GM18951 (cell line): ENCODE measurements around the gene LBR.

Source experiments
- POLR2A ChIP-seq: IDR thresholded peaks from 4 replicates; pipeline ENCODE4 v1.6.1; 2011; ENCODE audit warnings: mild to moderate bottlenecking; ENCODE audit not compliant: insufficient read length, insufficient read depth; ENCODE audit errors: extremely low read depth
- in situ Hi-C: fragments of 300-500 bp; cut with MboI; formaldehyde crosslinking; loops from one replicate; pipeline ENCODE4 v1.12.0; 2022; ENCODE audit warnings: low sequenced_read_pairs, mixed read lengths, inconsistent platforms; ENCODE audit not compliant: unreplicated experiment

LBR gene

DNA sequence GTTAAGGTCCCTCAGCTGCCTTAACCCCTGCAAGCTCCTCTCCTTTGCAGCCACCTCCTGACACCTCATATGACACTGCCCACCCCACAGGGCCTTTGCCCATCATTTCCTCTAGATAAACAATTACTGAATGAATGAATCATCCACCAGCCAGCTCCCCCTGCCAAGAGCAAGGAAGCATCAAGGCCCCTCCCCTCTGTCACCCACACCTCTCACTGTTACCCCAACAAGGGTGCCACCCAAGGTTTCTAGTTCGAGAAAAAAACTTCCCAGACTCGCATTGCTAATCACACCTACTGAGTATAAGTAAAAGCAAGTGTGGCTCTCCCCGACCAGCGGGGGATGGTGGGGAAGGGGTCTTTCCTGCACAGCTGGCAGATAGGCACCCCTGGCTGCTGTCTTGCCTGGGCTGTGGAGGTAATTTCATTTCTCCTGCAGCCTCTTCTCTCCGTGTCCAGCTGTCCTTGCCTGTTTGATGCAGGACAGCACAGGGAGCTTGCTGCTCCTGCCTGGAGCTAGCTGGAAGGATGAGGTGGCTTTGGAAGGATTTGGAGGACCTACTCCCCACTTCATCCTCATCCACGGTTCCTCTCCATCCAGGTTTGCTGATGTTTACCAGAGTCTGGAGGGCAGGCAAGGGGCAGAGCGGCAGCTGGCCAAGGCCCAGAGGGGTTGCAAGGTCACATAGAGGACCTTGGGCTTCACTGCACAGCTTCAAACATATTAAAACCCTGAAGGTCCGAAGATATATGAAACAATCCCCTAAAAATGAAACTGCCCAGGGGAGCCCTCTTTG lies 33.1 kb upstream of the LBR start:
- no peak for TF ChIP-seq POLR2A
- in situ Hi-C loops = no loop called here

DNA sequence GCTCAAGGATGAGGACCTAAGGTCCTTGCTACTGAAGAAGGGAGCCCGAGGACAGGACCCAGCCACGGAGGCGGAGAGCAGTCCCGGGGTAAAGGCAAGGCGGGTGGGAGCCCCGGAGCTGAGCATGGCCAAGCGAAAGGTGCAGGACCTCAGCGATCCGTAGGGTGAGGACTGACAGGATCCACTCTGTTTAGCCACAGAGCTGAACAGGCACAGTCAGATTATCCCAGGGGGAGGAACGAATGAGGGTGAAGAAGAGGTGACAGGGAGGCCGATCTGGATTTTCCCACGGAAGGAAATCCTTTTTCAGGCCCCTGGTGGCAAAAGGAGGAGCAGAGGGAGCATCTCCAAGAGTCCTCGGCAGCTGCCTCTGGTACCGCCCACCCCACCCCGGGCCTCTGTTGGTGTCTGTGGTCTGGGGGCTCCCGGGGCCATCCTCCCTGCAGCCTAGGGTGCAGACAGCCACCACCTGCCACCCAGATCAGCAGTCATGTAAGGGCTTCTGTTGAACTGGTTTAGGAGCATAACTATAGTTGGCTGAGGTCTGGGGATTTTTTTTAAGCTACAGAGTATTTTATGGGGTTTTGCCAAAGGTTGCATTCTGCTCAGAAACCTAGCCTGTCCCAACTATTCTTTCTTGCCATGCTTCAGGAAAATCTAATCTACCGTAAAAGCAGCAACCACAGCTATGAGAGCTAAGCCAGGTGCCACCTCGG lies 32.3 kb upstream of the LBR start:
- TF ChIP-seq POLR2A = no peak
- in situ Hi-C loops = no loop called here

DNA sequence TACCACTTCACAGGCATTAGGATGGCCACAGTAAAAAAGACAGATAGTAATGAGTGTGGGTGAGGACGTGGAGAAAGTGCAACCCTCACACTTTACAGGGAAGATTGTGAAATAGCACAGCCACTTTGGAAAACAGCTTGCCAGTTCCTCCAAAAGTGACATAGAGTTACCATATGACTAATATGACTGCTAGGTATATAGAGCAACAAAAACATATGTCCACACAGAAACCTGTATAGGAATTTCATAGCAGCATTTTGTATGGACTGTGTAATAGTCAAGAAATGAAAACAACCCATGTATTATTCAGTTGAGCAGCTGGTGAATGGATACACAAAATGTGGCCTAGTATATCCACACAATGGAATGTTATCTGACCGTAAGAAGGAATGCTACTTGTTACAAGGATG lies 30.4 kb upstream of the LBR start:
- TF ChIP-seq POLR2A = no peak
- in situ Hi-C loops = no loop called here

DNA sequence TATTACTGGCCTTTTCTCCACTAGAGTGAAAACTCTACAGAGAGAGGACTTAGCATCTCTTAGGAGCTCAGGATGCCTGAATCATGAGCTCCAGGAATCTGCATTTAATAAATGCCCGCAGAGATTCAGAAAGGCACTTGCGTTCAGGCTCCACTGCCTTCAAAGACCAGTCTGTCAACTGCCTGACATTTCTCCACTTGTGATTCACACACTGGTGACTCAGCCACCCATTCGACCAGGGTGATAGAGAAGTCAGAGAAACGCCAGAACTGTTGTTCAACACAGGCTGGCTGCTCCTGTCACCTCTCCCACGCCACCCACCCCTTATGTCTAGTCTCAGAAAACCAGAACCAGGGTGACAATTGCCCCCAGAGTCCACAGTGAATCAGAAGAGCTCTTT lies 26.9 kb upstream of the LBR start:
- no peak for TF ChIP-seq POLR2A
- in situ Hi-C loops = no loop called here

DNA sequence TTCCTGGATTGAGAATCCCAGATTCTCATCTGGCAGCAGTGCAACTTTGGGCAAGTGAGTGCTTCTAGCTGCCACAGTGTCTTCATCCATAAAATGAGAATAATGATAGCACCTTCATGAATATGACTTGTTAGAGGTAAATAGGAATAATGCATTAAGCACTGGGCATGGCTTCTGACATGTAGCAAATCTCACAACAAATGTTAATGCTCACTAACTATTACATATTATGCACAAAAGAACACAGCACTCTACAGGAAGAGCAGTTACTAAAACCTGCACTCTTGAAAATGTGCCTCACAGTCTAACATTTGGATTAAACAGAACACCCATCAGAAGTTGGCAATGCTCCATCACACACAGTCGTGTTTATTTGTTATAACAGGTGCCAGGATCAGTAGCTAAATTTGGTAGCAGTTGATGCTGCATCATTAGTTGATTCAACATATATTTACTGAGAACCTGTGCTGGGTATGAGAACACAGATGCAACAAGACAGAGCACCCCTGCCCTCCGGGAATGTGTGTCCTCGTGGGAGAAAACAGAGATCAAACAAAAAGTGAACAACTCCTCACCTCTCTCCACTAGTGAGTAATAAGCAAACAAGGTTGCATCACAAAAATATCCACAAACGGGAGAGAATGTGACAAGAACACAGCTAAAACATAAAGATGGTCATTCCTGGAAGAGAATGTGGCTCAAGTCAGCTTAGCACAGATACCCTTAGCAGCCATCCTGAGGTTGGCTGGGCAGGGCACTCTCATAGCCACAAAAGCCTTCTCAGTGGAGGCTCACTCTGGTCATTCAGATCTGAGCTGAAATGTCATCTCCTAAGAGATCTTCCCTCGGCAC lies 26.2 kb upstream of the LBR start:
- in situ Hi-C loops = no loop called here
- TF ChIP-seq POLR2A = no peak

DNA sequence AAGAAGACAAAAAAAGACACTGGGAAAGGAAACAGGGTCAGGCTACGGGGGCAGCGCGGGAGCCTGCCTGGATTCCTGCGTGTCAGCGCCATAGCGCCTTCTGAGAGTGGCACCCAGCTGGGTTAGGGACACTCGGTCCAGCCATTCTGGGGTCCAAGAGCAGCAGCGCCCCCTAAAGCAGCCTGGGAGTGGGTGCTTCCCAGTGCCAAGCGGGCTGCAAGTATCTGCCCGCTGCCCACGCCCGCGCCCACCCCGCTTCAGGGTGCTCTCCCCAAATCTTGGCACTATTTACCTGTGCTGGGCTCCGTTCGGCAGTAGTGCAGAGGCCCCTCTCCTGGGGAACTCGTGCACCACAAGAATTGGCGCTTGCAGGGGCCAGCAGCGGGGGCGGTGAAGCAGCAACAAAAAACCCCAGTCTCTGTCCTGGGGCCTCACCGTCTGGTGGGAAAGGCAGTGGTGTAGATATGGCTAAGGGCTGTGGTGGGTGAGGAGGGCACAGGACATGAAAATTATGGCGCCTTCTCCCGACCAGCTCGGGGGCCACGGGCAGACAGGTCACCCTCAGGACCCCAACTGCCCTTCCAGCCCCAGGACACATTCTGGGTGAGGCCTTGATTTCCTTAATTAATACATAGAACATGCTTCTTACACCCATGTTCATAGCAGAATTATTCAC lies 24.1 kb upstream of the LBR start:
- TF ChIP-seq POLR2A = no peak
- in situ Hi-C loops = no loop called here

DNA sequence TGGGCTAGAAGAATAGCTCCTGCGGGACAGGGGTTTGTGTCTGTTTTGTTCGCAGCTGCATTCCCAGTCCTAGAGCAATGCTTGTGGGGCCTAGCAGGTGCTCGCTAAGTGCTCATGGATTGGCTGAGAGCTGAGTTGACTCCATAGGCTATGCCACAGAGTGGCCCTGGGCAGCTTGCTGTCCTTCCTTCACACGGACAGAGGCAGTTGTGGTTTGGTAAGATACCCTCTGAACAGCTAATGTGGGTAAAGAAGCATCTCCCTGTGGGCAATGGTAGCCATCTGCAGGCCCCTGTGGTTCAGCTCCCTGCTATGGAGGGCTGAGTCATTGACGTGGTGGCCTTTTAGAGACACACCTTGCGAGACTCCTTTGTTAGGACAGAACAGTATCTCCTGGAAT lies 23.5 kb upstream of the LBR start:
- in situ Hi-C loops = no loop called here
- no peak for TF ChIP-seq POLR2A

DNA sequence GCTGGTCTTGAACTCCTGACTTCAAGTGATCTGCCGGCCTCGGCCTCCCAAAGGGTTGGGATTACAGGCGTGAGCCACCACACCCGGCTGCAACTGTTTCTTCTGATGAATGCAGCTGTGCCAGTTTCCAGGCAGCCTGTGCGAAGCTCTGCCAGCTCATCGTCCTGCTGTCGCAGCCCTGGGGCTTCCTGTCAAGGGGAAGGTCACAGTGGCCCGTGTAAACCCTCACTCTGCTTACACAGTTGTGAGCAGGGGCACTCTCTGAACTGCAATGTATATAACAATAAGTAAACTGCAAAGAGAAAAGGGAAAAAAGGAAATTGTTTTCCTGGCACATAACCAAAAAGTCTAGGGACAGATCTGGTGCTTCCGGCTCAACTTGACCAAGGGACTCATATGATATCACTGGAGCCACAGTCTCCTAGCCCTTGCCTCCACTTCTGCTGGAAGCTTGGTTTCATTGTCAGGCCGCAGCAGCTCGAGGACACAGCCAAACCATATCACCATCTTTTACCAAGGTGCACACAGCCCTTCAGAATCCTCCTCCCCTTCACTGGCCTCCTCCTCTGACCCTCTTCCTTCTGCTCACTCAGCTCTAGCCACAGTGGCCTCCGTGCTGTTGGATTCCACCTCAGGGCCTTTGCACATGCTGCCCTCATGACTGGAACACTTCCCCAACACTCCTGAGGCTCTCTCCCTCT lies 22.8 kb upstream of the LBR start:
- in situ Hi-C loops = no loop called here

DNA sequence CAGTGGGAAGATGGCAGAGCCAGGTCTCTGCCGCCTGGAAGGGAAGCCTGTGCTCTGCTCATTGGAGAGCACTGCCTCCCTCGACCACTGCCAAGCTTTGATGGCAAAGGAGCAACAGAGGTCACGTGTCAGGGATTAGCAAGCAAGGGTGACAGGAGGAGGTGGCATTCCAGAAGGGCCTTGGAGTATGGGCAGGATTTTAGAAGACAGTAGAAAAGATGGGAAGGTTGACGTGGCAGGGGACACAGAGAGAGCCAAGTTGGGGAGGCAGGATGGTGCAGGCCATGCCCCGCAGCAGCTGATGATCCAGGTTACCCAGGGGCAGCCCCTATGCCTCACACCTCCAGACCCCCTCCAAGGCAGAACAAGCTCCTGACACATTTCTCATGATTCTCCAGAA lies 21.9 kb upstream of the LBR start:
- in situ Hi-C loops = no loop called here
- no peak for TF ChIP-seq POLR2A

More for the DNA sequence above, 22.8 kb upstream of the LBR start:
- TF ChIP-seq POLR2A = no peak

DNA sequence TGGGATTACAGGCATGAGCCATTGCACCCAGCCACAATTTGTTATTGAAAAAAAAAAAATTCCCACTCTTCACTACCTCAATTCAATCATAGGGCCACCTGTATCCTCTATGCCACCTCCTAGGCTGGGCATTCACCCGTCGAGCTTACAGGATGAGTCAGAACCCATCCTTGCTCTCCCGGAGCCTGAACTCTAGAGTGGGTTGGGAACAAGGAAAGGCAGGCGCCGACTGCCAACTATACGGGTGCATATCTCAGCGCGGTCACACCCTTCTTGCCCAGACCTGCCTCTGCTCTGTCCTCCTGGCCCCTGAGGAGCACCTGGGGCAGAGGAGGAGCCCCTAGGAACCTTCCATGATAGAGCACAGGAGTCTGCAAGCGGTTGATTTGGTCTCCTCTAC lies 21.4 kb upstream of the LBR start:
- in situ Hi-C loops = no loop called here
- TF ChIP-seq POLR2A = no peak

DNA sequence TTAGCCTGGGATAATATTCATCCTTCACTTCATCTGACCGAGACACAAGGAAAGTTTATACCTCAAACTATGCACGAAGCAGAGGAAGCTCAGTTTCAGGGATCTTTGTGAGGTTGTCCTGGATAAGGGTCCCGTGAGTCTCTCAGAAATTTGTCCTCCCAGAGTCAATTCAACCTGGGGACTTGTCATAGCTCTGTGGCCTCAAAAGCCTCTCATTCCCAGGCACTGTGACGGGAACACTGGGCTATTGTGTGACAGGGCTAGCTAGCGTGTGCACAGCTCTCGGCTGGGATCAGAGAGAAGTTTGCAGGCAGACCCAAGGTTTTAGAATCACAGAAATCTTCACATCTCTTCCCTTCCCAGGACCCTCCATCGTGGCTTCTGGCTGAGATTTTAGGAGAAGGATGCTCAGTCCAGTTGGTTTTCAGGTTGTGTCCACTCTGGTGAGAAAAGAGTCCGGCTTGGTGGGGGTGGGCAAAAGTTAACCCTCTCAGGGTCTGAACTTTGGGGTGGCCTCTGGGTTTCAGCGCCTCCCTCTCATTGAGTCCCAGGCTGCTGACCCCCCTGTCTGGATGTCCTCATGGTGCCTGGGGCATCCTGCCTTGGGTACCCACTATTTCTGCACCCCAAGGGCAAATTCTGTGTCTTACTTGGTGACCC lies 20.4 kb upstream of the LBR start:
- TF ChIP-seq POLR2A = no peak
- in situ Hi-C loops = no loop called here

DNA sequence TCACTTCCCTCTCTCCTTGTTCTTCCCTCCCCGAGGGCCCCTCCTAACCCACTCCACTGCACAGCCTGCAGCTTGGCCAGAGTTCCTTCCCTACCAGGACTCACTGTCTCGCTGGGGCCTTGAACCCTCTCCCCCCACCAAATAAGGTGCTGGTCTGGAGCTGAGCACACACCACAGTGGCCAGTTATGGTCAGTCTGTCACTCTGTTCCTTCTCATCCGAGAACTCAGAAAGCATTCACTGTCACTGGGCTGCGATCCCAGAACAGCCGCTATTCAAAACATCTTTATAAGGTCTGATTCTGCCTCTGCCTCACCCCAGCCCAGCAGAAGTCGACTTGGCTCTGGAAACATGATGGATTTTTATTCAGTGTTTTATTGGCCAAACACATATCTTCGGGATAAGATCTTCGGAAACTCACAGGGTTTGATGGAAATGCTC lies 19.8 kb upstream of the LBR start:
- no peak for TF ChIP-seq POLR2A
- in situ Hi-C loops = no loop called here
